Left renal pelvis (tissue), 4 donors: ENCODE measurements around the gene FGF19. TPM values are rescaled to one million over a fixed set of nuclear protein-coding genes. Genes with fewer than 3 reads are reported as not detected.

Source experiments
- DNase-seq, 4 donors: peaks; one replicate each; pipeline ENCODE4 v3.0.0-alpha.2; 2013; ENCODE audit warnings: low read depth in 4 of 4, low spot score in 3 of 4
- polyA plus RNA-seq, 4 donors: library from polyadenylated mRNA; unstranded; fragments of 120-200 nt; gene quantifications; one replicate each; pipeline ENCODE4 v1.2.1, GENCODE V29; 2013; ENCODE audit not compliant: insufficient read length in 4 of 4

FGF19 gene
- polyA plus RNA-seq, 4 donors: 0.14 to 2.0 (median 0.79) TPM

DNA sequence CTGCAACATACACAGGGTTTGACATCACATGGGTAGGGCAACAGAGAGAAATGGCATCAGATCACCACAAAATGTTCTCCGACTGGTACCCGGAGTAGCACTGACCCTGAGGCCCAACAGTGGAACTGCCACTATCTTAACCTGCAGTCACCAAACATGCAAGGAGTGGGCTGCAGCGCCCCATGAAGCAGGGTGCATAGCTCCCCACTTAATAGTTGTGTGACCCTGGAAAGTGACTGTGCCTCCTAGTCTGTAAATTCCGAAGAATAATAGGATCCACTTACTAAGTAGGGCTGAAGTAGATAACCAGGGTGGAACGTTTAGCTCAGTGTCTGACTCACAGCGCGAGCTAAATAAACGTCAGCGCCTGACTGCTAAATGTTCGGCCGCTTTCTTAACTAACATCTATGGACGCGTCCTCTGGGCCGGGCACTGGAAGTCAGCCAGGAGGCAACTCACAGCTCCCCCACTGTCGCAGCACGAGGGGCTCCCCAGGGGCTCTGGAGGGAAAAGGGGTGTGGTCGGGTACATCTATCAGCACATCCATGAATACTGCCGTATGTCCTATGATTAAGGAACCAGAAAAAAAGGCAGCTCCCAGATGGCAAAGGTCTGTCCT lies 29.4 kb downstream of the FGF19 start:
- no peak for DNase-seq

- no peak for DNase-seq
Observed at GRCh38 chr11:69671734-69672465, 31.9 kb downstream of the FGF19 start.

GRCh38 chr11:69670158-69670845 lies 33.5 kb downstream of the FGF19 start:
- peak; percentile 66 to 72 (median 68) for DNase-seq

GRCh38 chr11:69669486-69669885 lies 34.3 kb downstream of the FGF19 start:
- no peak for DNase-seq

GRCh38 chr11:69667619-69668604 lies 35.9 kb downstream of the FGF19 start:
- DNase-seq: no peak

GRCh38 chr11:69666752-69667536 lies 36.9 kb downstream of the FGF19 start:
- DNase-seq: no peak

DNA sequence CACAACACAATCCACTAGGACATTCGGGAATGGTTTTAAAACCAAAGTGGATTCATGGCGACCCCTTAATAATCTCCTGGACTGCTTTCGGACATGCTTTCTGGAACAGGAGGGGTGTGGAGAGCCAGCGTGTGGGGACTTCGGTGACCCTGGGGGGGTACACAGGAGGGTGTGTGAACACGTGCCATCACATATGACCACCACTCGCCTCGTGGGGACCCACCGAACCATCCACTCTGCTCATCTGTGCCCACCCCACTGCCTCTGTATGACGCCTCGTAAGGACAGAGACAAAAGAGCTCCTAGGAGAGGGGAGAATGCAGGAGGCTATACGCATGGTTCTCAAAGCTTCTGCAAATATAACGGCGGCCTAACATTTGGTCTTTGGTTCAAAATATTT lies 37.6 kb downstream of the FGF19 start:
- no peak for DNase-seq

DNA sequence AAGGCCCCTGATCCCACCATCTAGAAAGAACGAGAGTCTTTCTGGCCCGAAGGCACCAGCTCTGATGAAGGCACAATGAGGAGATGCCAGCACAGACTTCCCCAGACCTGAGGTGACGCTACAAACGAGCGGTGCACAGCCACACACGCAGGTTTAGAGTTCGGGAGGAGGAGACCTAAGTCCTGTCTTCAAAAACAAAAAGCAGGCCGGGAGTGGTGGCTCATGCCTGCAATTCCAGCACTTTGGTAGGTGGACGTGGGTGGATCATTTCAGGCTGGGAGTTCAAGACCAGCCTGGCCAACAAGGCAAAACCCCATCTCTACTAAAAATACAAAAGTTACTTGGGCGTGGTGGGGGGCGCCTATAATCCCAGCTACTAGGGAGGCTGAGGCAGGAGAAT lies 38.2 kb downstream of the FGF19 start:
- DNase-seq: no peak

- no peak for DNase-seq
Observed at GRCh38 chr11:69664901-69665300, 38.9 kb downstream of the FGF19 start.

- DNase-seq: no peak
Observed at GRCh38 chr11:69664103-69664775, 39.6 kb downstream of the FGF19 start.

GRCh38 chr11:69663326-69663725 lies 40.5 kb downstream of the FGF19 start:
- DNase-seq: no peak

- no peak for DNase-seq
Observed at GRCh38 chr11:69662806-69663205, 41.0 kb downstream of the FGF19 start.

DNA sequence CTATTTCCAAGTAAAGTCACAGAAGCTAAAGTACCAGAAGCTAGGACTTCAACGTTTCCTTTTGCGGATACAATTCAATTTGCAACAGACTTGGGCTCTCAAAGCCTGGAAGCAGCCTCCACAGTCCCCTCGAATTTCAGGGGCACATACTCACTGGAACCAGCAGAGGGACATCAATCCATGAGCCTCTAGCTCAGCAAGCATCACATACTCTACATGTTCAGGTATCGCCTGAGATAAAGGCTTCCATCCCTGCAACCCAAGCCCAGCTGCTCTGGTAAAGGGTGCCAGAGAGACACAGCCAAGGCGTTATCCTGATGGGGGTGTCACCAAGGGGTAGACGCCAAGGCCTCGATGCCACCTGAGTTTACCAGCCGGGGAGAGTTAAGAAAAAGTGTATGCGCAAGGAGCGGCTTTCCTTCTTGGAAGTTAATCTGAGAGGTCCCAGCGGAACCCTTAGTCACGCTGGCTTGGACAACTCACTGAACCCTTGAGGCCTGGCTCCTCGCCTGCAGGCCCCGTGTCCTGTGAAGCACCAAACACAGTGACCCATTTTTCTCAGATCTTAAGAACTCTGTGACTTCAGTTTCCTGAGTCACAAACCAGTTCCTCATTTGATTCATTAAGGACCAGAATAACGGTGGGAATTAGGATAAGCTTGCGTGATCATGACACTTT lies 41.7 kb downstream of the FGF19 start:
- no peak for DNase-seq

GRCh38 chr11:69661413-69661715 lies 42.5 kb downstream of the FGF19 start:
- no peak for DNase-seq

DNA sequence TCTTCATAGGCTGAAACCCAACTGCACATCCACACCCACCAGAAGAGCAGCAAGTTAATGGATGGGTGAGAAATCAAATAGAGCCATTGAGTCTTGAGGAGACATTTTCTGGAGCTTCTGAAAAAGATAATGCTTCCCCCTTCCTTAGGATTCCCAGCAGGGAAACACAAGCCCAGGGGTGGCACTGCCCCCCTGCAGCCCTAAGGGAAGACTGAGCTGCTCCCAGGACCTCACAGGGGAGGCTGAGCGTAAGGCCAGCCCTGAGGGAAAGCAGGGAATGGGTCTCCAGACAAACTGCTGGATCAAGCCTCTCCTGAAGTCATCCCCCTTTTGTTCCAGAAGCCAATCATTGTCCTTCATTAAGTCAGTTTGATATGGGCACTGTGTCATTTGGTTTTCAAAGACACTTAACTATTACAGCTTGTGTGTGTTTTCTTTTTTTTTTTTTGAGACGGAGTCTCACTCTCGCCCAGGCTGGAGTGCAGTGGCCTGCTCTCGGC lies 43.8 kb downstream of the FGF19 start:
- no peak for DNase-seq

DNA sequence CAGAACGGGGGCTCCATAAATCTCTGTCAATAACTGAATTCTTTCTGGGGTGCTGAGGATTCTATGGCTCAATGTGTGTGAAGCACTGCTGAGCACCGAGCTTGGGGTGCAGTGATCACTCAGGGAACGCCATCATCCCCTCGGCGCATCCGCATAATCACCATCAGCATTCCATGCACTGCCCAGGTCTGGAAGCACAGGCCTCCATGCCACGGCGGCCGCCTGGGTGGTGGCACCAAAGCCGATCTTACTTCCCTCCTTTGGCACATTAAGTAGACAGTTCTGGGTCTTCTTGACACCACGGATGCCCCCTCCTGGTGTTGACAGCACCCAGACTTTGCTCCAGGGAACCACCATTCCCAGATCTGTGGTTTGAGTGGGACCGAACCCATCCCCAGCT lies 44.2 kb downstream of the FGF19 start:
- no peak for DNase-seq

GRCh38 chr11:69658626-69659450 lies 45.0 kb downstream of the FGF19 start:
- DNase-seq: no peak
